Choroid plexus epithelial cell (primary cell): ENCODE data around the gene SERPINA4.
"Not testable (repeated sequence)": the region's sequence is repeated elsewhere in the genome, so short reads cannot be mapped to it uniquely, and the experiment has no call there.

Experiments used
- DNase-seq: peaks from one replicate; pipeline ENCODE4 v3.0.0-alpha.2; 2010; ENCODE audit warnings: low read depth
- H3K4me3 ChIP-seq: 2 replicates; pipeline ENCODE4 v1.5.1; 2011; ENCODE audit warnings: low read depth, mild to moderate bottlenecking, control low read depth, low read length, moderate library complexity
- TF ChIP-seq, protein P1 (sequence below): conservative IDR thresholded peaks from 2 replicates; pipeline ENCODE4 v1.5.1; 2011; ENCODE audit warnings: low read depth, mild to moderate bottlenecking, control low read depth, inconsistent platforms, low read length, moderate library complexity

The SERPINA4 gene

GRCh38 chr14:94605361-94605760 is 44.1 kb downstream of the SERPINA4 start:
- no peak overlapping the region for H3K4me3 ChIP-seq
- TF ChIP-seq, protein P1, sequence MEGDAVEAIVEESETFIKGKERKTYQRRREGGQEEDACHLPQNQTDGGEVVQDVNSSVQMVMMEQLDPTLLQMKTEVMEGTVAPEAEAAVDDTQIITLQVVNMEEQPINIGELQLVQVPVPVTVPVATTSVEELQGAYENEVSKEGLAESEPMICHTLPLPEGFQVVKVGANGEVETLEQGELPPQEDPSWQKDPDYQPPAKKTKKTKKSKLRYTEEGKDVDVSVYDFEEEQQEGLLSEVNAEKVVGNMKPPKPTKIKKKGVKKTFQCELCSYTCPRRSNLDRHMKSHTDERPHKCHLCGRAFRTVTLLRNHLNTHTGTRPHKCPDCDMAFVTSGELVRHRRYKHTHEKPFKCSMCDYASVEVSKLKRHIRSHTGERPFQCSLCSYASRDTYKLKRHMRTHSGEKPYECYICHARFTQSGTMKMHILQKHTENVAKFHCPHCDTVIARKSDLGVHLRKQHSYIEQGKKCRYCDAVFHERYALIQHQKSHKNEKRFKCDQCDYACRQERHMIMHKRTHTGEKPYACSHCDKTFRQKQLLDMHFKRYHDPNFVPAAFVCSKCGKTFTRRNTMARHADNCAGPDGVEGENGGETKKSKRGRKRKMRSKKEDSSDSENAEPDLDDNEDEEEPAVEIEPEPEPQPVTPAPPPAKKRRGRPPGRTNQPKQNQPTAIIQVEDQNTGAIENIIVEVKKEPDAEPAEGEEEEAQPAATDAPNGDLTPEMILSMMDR: no peak
- no peak for DNase-seq

- DNase-seq, H3K4me3 ChIP-seq: not testable (repeated sequence)
Measured at GRCh38 chr14:94608966-94609365, 47.7 kb downstream of the SERPINA4 start.

GRCh38 chr14:94611179-94611578 is 49.9 kb downstream of the SERPINA4 start:
- DNase-seq: no peak
- no peak overlapping the region for H3K4me3 ChIP-seq
- TF ChIP-seq, protein P1: no peak

DNA sequence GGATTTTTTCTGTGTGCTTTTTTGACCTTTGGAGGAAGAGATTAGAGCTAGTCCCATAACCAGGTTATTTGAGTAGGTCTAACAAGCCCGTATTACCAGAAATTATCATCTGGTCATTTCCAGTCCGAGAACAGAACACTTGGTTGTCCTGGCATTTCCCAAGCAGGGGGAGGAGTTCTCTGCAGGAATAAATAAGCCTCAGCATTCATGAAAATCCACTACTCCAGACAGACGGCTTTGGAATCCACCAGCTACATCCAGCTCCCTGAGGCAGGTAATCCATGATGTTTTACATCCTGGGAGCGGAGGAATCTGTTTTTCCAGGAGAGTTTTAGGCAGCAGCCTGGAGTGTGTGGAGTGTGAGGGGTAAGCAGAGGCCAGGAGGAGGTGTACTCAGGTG is 50.9 kb downstream of the SERPINA4 start, which contains the start of gene SERPINA3:
TSS of gene SERPINA3 (plus strand) at position 218 of the 400 bp plus-strand sequence. CDS start 2,051 bp downstream, outside the sequence.
- TF ChIP-seq, protein P1: no peak
- peak; percentile 76 for DNase-seq
- peak within 1 kb of the TSS; percentile 4 for H3K4me3 ChIP-seq

DNA sequence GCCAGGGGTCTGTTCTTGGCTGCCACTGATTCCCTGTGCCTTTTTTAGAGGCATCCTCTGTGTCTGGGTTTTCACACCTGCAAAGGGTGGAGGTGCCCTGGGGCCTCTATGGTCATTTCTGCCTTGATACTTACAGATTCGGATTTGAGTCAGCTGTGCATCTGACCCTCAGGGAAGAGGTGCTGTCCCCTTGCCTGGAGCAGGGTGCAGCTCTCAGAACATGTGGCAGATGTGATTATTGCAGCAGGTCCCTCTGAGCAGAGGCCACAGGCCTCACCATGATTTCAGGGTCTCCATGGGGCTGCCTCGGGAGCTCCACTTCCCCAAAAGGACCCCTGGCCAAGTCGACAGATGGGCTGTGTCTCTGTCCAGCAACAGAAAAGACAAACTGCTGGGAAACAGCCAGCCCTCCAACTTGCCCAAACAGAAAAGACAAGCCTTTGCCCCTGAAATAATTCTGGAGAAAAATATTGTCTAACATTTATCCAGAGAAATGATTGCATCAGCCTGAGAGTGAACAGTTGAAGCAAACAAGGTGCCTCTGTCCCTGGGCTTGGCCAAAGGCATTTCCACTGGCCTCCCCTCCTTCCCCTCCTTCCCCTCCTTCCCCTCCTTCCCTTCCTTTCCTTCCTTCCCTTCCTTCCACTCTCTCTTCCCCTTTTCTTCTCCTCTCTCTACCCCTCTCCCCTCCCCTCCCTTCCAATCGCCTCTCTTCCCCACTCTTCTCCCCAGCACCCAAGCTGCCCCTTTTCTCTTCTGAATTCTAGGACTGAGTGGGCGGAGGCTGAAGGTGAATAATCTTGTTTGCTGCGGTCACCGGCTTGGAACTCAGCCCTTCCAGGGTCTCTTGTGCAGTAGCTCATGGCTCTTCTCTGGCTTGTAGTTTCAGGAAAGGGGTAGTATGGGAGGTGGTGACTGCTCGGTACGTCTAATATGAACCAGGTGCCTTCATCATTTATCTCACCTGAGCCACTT is 51.6 kb downstream of the SERPINA4 start:
- DNase-seq: peak; percentile 55
- TF ChIP-seq, protein P1: no peak
- H3K4me3 ChIP-seq: peak overlapping the region; percentile 4

- no peak for DNase-seq
- TF ChIP-seq, protein P1: no peak
- no peak overlapping the region for H3K4me3 ChIP-seq
Measured at GRCh38 chr14:94613720-94614644, 52.7 kb downstream of the SERPINA4 start.

DNA sequence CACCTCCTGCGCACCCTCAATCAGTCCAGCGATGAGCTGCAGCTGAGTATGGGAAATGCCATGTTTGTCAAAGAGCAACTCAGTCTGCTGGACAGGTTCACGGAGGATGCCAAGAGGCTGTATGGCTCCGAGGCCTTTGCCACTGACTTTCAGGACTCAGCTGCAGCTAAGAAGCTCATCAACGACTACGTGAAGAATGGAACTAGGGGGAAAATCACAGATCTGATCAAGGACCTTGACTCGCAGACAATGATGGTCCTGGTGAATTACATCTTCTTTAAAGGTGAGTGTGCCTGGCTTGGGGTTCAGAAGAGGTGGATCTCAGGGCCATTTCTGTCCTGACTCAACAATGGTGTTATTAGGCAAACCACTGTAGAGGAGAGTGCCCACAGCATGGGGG is 53.6 kb downstream of the SERPINA4 start:
- TF ChIP-seq, protein P1: no peak
- H3K4me3 ChIP-seq: no peak overlapping the region
- DNase-seq: no peak
